T-helper 2 cell treated with Interferon-gamma antibody and Interleukin-4, amounts not matched to agents 5 μg/mL and 100 μg/mL, for 36 hours (primary cell): ENCODE data around the gene SEMA7A.

Experiments
- DNase-seq: peaks from one replicate; pipeline ENCODE4 v3.0.0; 2021; ENCODE audit warnings: low spot score
- H3K27ac Mint-ChIP-seq: one replicate; pipeline ENCODE4 v1.8.0; 2021; ENCODE audit warnings: mild to moderate bottlenecking, mixed read lengths
- H3K27me3 Mint-ChIP-seq: one replicate; pipeline ENCODE4 v1.8.0; 2021; ENCODE audit warnings: low read depth, mixed read lengths
- H3K36me3 Mint-ChIP-seq: one replicate; pipeline ENCODE4 v1.8.0; 2021; ENCODE audit warnings: low read depth, mixed read lengths
- H3K4me1 Mint-ChIP-seq: one replicate; pipeline ENCODE4 v1.8.0; 2021; ENCODE audit warnings: low read depth, mixed read lengths
- H3K4me3 Mint-ChIP-seq: one replicate; pipeline ENCODE4 v1.8.0; 2022; ENCODE audit warnings: mild to moderate bottlenecking, moderate library complexity, mixed read lengths
- H3K9me3 Mint-ChIP-seq: one replicate; pipeline ENCODE4 v1.8.0; 2021; ENCODE audit warnings: mixed read lengths

The SEMA7A gene

DNA sequence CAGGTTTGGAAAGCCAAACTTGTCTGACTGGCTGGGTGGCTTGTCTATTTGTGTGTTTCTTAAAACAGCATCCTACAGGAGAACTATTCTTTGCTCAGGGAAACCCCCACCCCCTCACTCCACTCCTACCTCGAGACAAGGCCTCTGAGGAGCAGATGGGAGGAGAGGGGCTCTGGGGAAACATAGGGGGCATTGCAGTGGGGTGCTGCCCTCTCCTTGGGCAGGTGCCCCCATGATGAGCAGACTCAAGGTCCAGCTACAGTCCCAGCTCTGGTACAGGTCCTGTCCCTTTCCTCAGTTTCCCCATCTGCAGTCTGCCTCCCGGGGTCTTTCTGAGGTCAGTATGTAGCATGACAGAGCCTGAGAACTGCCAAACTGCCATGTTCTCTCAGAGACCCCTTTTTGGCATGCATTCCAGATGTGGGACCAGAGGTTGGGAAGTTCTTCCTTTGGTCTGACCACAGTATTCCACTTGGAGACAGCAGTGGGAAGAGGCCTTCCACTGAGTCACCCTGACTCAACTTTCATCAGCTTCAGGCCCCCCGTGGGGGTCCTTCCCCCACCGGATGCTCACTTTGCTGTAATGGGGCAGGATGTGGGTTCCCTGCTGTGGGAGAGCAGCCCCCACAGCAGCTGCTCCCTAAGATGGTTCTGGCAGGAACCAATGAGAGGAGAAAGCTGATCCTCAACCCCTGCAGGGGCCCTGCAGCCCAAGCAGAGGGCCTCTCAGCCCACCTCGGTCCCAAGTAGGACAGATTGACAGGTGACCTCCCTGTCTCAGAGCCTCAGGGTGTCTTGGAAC lies 34.0 kb downstream of the SEMA7A start:
- H3K4me3 Mint-ChIP-seq, result peak overlapping the region; percentile 59
- H3K4me1 Mint-ChIP-seq, result peaks cover 70% of the 10 kb centered on the region
- peak overlapping the region; percentile 82 for H3K27ac Mint-ChIP-seq
- H3K27me3 Mint-ChIP-seq, result no peaks in the 10 kb centered on the region
- no peaks in the 10 kb centered on the region for H3K36me3 Mint-ChIP-seq
- H3K9me3 Mint-ChIP-seq, result no peaks in the 10 kb centered on the region
- DNase-seq, result peak; percentile 67

DNA sequence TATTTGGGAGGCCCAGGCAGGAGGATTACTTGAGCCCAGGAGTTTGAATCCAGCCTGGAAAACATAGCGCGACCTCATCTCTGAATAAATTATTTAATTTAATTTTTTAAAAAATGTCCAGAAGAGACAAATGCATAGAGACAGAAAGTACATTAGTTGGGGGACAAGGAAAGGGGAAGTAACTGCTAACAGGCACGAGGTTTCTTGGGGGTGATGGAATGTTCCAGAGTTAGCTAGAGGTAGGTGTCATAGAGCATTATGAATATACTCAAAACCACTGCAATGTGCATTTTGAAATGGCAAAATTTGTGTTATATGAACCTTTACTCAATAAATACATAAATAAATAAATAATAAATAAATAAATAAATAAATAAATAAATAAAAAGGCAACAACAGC lies 34.7 kb downstream of the SEMA7A start:
- H3K27ac Mint-ChIP-seq, result peak overlapping the region; percentile 49
- H3K4me3 Mint-ChIP-seq, result no peak overlapping the region
- H3K27me3 Mint-ChIP-seq, result no peaks in the 10 kb centered on the region
- no peak for DNase-seq
- no peaks in the 10 kb centered on the region for H3K9me3 Mint-ChIP-seq
- no peaks in the 10 kb centered on the region for H3K36me3 Mint-ChIP-seq
- H3K4me1 Mint-ChIP-seq, result peaks cover 68% of the 10 kb centered on the region

DNA sequence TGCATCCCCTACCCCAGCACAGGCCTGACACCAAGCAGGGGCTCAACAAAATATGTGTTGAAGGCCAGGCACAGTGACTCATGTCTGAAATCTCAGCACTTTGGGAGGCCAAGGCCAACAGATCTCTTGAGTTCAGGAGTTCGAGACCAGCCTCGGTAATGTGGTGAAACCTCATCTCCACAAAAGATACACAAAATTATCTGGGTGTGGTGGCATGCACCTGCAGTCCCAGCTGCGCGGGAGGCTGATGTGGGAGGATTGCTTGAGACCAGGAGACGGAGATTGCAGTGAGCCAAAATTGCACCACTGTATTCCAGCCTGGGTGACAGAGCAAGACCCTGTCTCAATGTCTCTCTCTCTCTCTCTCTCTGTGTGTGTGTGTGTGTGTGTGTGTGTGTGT lies 35.6 kb downstream of the SEMA7A start:
- Mint-ChIP-seq H3K27ac (peak overlapping the region; percentile 24), H3K4me3 (no peak overlapping the region), H3K27me3 (no peaks in the 10 kb centered on the region), H3K36me3 (no peaks in the 10 kb centered on the region), H3K9me3 (no peaks in the 10 kb centered on the region), H3K4me1 (peaks cover 60% of the 10 kb centered on the region)
- no peak for DNase-seq

DNA sequence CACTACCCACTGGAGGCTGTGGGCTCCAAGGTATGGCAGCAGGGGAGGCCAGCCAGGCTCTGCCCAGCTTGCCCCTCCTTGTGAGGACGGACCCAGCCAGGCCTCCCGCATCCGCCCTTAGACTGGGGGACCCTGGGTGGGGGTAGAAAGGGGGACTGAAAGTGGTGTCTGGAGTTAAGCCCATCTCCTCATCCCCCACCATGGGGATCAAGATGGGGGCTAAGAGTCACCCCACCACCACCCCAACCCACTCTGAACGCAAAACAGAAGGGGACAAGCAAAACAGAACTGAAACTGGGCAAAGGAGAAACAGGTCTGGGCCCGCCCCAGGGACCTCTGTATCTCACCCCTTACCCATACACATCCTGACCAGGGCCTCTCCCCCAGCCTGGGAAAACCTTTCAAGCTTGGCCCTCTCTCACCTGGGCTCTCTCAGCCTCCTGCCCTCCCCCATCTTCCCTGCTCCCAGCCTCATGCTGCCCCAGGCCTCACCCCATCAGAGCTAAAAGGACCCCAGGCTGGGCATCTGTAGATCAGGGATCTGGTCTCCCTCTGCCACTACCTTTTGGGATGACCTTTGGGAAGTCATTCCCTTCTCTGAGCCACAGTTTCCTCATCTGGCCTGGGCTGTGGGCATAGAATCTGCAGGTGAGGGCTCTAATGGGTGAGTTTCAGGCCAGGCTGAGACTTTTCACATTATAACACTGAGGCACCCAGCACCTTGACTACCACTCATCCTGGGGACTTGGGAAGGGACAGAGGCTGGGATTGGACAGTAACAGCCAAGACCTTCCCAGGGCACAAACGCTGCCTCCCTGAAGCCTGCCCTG lies 36.3 kb downstream of the SEMA7A start:
- no peak overlapping the region for H3K4me3 Mint-ChIP-seq
- H3K27ac Mint-ChIP-seq, result peak overlapping the region; percentile 24
- H3K36me3 Mint-ChIP-seq, result no peaks in the 10 kb centered on the region
- H3K9me3 Mint-ChIP-seq, result no peaks in the 10 kb centered on the region
- no peak for DNase-seq
- H3K27me3 Mint-ChIP-seq, result no peaks in the 10 kb centered on the region
- peaks cover 53% of the 10 kb centered on the region for H3K4me1 Mint-ChIP-seq

DNA sequence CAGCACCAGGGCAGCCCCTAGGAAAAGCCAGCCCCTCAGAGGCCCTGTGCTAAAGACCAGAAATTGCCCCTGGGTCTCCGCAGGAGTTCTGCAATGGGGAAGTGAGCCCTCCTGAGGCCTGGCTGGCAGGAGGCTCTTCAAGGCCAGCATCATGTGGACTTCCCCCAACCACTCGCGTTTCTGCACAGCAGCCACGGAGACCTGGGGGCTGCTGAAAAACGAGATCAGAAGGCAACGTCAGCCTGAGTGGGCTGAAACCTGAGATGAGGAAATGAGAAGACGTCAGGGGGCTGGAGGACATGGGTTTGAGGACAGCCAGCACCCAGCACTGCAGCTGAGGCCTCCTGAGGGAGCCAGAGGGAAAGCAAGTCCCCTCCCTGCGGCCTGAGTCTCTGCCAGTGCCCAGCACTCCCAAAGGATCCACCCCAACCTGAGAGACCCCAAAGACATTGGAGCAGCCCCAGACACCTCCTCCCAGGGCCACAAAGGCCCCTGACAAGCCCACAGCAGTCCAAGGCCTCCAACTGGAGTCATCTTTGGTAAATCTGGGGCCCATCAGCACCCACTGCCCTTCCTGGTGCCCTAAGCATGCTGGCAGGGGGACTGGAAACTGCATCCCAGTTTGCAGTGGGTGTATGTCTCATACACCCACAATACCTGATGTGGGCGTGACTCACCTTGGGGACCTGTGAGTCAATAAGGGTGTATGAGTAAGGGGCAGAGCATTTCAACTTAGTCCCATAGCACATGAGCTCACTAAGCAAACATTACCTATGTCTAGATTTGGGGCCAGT lies 37.1 kb downstream of the SEMA7A start:
- Mint-ChIP-seq H3K27ac (peak overlapping the region; percentile 80), H3K4me3 (no peak overlapping the region), H3K4me1 (peaks cover 50% of the 10 kb centered on the region), H3K36me3 (no peaks in the 10 kb centered on the region), H3K27me3 (no peaks in the 10 kb centered on the region), H3K9me3 (no peaks in the 10 kb centered on the region)
- DNase-seq, result peak; percentile 74

- no peaks in the 10 kb centered on the region for H3K27me3 Mint-ChIP-seq
- H3K27ac Mint-ChIP-seq, result no peak overlapping the region
- no peaks in the 10 kb centered on the region for H3K9me3 Mint-ChIP-seq
- peaks cover 49% of the 10 kb centered on the region for H3K4me1 Mint-ChIP-seq
- no peak for DNase-seq
- no peak overlapping the region for H3K4me3 Mint-ChIP-seq
- H3K36me3 Mint-ChIP-seq, result no peaks in the 10 kb centered on the region
Measured at GRCh38 chr15:74396146-74396438, 37.7 kb downstream of the SEMA7A start.

- no peak for DNase-seq
- peaks cover 49% of the 10 kb centered on the region for H3K4me1 Mint-ChIP-seq
- peak overlapping the region; percentile 21 for H3K27ac Mint-ChIP-seq
- H3K27me3 Mint-ChIP-seq, result no peaks in the 10 kb centered on the region
- no peaks in the 10 kb centered on the region for H3K36me3 Mint-ChIP-seq
- no peaks in the 10 kb centered on the region for H3K9me3 Mint-ChIP-seq
- no peak overlapping the region for H3K4me3 Mint-ChIP-seq
Measured at GRCh38 chr15:74395319-74396145, 38.2 kb downstream of the SEMA7A start.

DNA sequence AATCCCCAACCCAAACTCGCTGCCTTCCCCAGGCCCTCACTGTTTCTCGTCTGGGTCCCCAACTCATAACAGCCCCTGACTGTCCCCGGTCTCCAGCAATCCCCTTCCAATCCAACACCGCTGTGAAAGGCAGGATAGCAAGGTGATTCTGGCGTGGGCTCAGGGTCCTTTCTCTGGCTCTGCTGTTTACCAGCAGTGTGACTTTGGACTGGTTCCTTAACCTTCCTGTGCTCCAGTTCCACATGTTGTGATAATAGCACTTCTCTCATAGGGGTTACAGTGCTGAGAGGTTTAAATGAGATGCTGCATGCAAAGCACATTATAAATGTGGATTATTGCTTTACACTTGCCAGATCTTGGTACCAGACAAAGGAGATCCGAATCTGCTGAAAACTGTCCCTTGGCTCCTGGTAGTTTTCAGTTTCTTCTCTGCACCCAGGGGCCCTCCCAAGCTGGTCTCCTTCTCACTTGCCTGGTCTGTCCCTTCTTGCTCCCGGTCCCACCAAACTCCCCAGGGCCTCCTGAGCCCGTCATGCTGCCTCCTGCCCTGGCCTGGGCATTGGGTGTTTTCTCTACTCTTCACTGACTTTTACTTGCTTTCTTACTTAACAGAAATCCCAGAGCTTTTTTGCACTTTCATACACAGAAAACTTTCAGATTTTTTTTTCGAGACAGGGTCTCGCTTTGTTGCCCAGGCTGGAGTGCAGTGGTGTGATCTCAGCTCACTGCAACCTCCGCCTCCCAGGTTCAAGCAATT lies 39.5 kb downstream of the SEMA7A start:
- Mint-ChIP-seq H3K4me3 (no peak overlapping the region), H3K9me3 (no peaks in the 10 kb centered on the region), H3K36me3 (no peaks in the 10 kb centered on the region), H3K27ac (peak overlapping the region; percentile 34), H3K27me3 (no peaks in the 10 kb centered on the region), H3K4me1 (peaks cover 48% of the 10 kb centered on the region)
- DNase-seq, result no peak

GRCh38 chr15:74393423-74393822 lies 40.3 kb downstream of the SEMA7A start:
- Mint-ChIP-seq H3K27me3 (no peaks in the 10 kb centered on the region), H3K36me3 (no peaks in the 10 kb centered on the region), H3K4me1 (peaks cover 43% of the 10 kb centered on the region), H3K27ac (peak overlapping the region; percentile 47), H3K9me3 (no peaks in the 10 kb centered on the region), H3K4me3 (no peak overlapping the region)
- no peak for DNase-seq

DNA sequence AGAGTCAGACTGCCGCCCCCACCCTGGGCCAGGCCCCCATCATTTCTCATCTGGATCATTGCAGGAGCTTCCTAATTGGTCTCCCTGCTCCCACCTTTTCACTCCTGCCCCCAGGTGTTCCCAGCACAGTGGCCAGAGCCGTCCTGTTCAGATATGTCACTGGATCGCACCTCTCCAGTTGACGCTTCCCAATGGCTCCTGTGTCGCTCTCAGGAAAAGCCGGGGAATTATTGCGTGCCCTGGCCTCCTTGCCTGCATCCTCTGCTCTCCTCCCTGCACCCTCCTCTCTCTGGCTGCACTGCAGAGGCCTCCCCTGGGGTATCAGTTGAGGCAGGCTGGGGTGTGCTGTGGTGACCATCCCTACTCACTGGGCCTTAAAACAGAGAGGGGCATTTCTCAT lies 40.9 kb downstream of the SEMA7A start:
- Mint-ChIP-seq H3K36me3 (no peaks in the 10 kb centered on the region), H3K27ac (peak overlapping the region; percentile 64), H3K27me3 (no peaks in the 10 kb centered on the region), H3K9me3 (no peaks in the 10 kb centered on the region), H3K4me1 (peaks cover 38% of the 10 kb centered on the region), H3K4me3 (no peak overlapping the region)
- no peak for DNase-seq

DNA sequence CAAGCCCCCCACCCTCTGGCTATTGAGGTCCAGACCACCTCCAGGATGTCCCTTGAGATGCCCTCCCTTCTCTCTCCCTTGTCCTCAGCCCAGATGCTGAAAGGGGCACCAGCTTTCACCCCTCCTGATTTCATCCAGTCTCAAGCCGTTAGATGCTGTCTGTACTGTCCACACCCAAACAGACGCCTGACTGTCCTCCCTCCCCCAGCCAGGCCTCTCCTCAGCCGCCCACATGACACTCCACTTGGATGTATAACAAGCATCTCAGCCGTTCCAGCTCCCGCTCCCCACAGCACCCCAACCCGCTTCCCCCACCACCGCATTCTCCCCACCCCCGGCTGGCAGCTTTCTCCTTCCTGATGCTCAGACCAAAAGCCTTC lies 41.3 kb downstream of the SEMA7A start:
- no peaks in the 10 kb centered on the region for H3K36me3 Mint-ChIP-seq
- H3K4me1 Mint-ChIP-seq, result peaks cover 33% of the 10 kb centered on the region
- no peak overlapping the region for H3K4me3 Mint-ChIP-seq

GRCh38 chr15:74391582-74392450 lies 41.9 kb downstream of the SEMA7A start:
- Mint-ChIP-seq H3K27ac (peak overlapping the region; percentile 46), H3K4me3 (no peak overlapping the region), H3K9me3 (no peaks in the 10 kb centered on the region), H3K27me3 (no peaks in the 10 kb centered on the region), H3K4me1 (peaks cover 29% of the 10 kb centered on the region), H3K36me3 (no peaks in the 10 kb centered on the region)
- DNase-seq, result no peak

More for the DNA sequence above, 41.3 kb downstream of the SEMA7A start:
- no peak for DNase-seq
- peak overlapping the region; percentile 64 for H3K27ac Mint-ChIP-seq
- H3K27me3 Mint-ChIP-seq, result no peaks in the 10 kb centered on the region
- no peaks in the 10 kb centered on the region for H3K9me3 Mint-ChIP-seq
